Mucosa of rectum (tissue), 2 donors: ENCODE measurements around the gene HINT2.

ENCODE experiments used
- H3K27ac ChIP-seq, 2 donors: one replicate each; pipeline ENCODE4 v1.7.0; 2013; ENCODE audit warnings: inconsistent platforms in 2 of 2, low read depth in 2 of 2, low read length in 2 of 2
- H3K27me3 ChIP-seq, 2 donors: one replicate each; pipeline ENCODE4 v1.7.0; 2013; ENCODE audit warnings: low read length in 2 of 2; ENCODE audit not compliant: control insufficient read depth in 2 of 2, insufficient read depth in 2 of 2
- H3K36me3 ChIP-seq, 2 donors: one replicate each; pipeline ENCODE4 v1.7.0; 2013; ENCODE audit warnings: low read length in 2 of 2; ENCODE audit not compliant: control insufficient read depth in 2 of 2, insufficient read depth in 2 of 2
- H3K4me1 ChIP-seq, 2 donors: one replicate each; pipeline ENCODE4 v1.7.0; 2013; ENCODE audit warnings: low read length in 2 of 2, mild to moderate bottlenecking in 1 of 2; ENCODE audit not compliant: control insufficient read depth in 2 of 2, insufficient read depth in 2 of 2
- H3K4me3 ChIP-seq, 2 donors: one replicate each; pipeline ENCODE4 v1.7.0; 2013; ENCODE audit warnings: low read length in 2 of 2
- H3K9ac ChIP-seq, 2 donors: one replicate each; pipeline ENCODE4 v1.7.0; 2013; ENCODE audit warnings: low read length in 2 of 2, low read depth in 1 of 2, mild to moderate bottlenecking in 1 of 2
- H3K9me3 ChIP-seq, 2 donors: one replicate each; pipeline ENCODE4 v1.7.0; 2013; ENCODE audit warnings: low read length in 2 of 2; ENCODE audit not compliant: control insufficient read depth in 2 of 2
- donor health status: healthy.
- donor health status: Normal muscosa, but diverticular disease.

Gene HINT2

GRCh38 chr9:35797311-35798109 is 17.3 kb downstream of the HINT2 start:
- Histone ChIP-seq H3K27me3 (no peaks in the 10 kb centered on the region), H3K27ac (no peak overlapping the region), H3K9me3 (no peaks in the 10 kb centered on the region), H3K36me3 (peaks cover 25 to 26% of the 10 kb centered on the region in 2 donors), H3K4me3 (no peak overlapping the region), H3K4me1 (peaks cover 0 to 4% of the 10 kb centered on the region in 2 donors), H3K9ac (no peak overlapping the region)

GRCh38 chr9:35795695-35796094 is 19.1 kb downstream of the HINT2 start:
- peaks cover 1 to 6% of the 10 kb centered on the region in 2 donors for H3K4me1 ChIP-seq
- H3K27ac ChIP-seq: no peak overlapping the region
- H3K4me3 ChIP-seq: no peak overlapping the region
- H3K27me3 ChIP-seq: no peaks in the 10 kb centered on the region
- peaks cover 8 to 11% of the 10 kb centered on the region in 2 donors for H3K36me3 ChIP-seq
- no peak overlapping the region for H3K9ac ChIP-seq
- H3K9me3 ChIP-seq: no peaks in the 10 kb centered on the region

- peaks cover 6 to 10% of the 10 kb centered on the region in 2 donors for H3K4me1 ChIP-seq
- no peak overlapping the region for H3K27ac ChIP-seq
- H3K36me3 ChIP-seq: peaks cover 3 to 4% of the 10 kb centered on the region in 2 donors
- no peaks in the 10 kb centered on the region for H3K9me3 ChIP-seq
- H3K4me3 ChIP-seq: no peak overlapping the region
- no peak overlapping the region for H3K9ac ChIP-seq
- no peaks in the 10 kb centered on the region for H3K27me3 ChIP-seq
Observed at GRCh38 chr9:35793461-35793860, 21.4 kb downstream of the HINT2 start.

- H3K4me3 ChIP-seq: no peak overlapping the region
- H3K9ac ChIP-seq: no peak overlapping the region
- H3K4me1 ChIP-seq: peaks cover 6 to 10% of the 10 kb centered on the region in 2 donors
- no peaks in the 10 kb centered on the region for H3K9me3 ChIP-seq
- H3K36me3 ChIP-seq: peaks cover 3 to 4% of the 10 kb centered on the region in 2 donors
- no peaks in the 10 kb centered on the region for H3K27me3 ChIP-seq
- no peak overlapping the region for H3K27ac ChIP-seq
Observed at GRCh38 chr9:35792826-35793225, 22.0 kb downstream of the HINT2 start.

GRCh38 chr9:35792024-35792813 is 22.6 kb downstream of the HINT2 start:
- peaks cover 6 to 10% of the 10 kb centered on the region in 2 donors for H3K4me1 ChIP-seq
- H3K27me3 ChIP-seq: no peaks in the 10 kb centered on the region
- peaks cover 3 to 4% of the 10 kb centered on the region in 2 donors for H3K36me3 ChIP-seq
- no peak overlapping the region for H3K27ac ChIP-seq
- no peak overlapping the region for H3K4me3 ChIP-seq
- no peak overlapping the region for H3K9ac ChIP-seq
- H3K9me3 ChIP-seq: no peaks in the 10 kb centered on the region

- peak within 1 kb of the TSS in 1 of 2 donors; percentile 22 for H3K4me3 ChIP-seq
- peaks cover 3 to 4% of the 10 kb centered on the region in 2 donors for H3K36me3 ChIP-seq
- H3K9ac ChIP-seq: peak within 1 kb of the TSS in 1 of 2 donors; percentile 12
- no peaks in the 10 kb centered on the region for H3K27me3 ChIP-seq
- peaks cover 6 to 10% of the 10 kb centered on the region in 2 donors for H3K4me1 ChIP-seq
- peak within 1 kb of the TSS in 1 of 2 donors; percentile 33 for H3K27ac ChIP-seq
- no peaks in the 10 kb centered on the region for H3K9me3 ChIP-seq
Observed at GRCh38 chr9:35791297-35791921, 23.4 kb downstream of the HINT2 start, which contains the start of gene NPR2. NPR2 (plus strand) TSS chr9:35791591; CDS start chr9:35792409, 818 bp downstream.

GRCh38 chr9:35790385-35791296 is 24.2 kb downstream of the HINT2 start:
- Histone ChIP-seq H3K4me1 (peaks cover 6 to 10% of the 10 kb centered on the region in 2 donors), H3K36me3 (peaks cover 3 to 4% of the 10 kb centered on the region in 2 donors), H3K27ac (peak overlapping the region in 1 of 2 donors; percentile 33), H3K9ac (no peak overlapping the region), H3K4me3 (no peak overlapping the region), H3K27me3 (no peaks in the 10 kb centered on the region), H3K9me3 (no peaks in the 10 kb centered on the region)

GRCh38 chr9:35790025-35790384 is 24.8 kb downstream of the HINT2 start:
- Histone ChIP-seq H3K36me3 (peaks cover 3 to 7% of the 10 kb centered on the region in 2 donors), H3K27ac (no peak overlapping the region), H3K9ac (no peak overlapping the region), H3K4me1 (peaks cover 6 to 10% of the 10 kb centered on the region in 2 donors), H3K9me3 (no peaks in the 10 kb centered on the region), H3K4me3 (no peak overlapping the region), H3K27me3 (no peaks in the 10 kb centered on the region)

GRCh38 chr9:35789541-35789940 is 25.3 kb downstream of the HINT2 start:
- no peaks in the 10 kb centered on the region for H3K9me3 ChIP-seq
- peaks cover 6 to 10% of the 10 kb centered on the region in 2 donors for H3K4me1 ChIP-seq

More at GRCh38 chr9:35789541-35789940, 25.3 kb downstream of the HINT2 start:
- Histone ChIP-seq H3K27ac (no peak overlapping the region), H3K4me3 (no peak overlapping the region), H3K36me3 (peaks cover 3 to 7% of the 10 kb centered on the region in 2 donors), H3K27me3 (no peaks in the 10 kb centered on the region), H3K9ac (no peak overlapping the region)
